Inferior parietal cortex (tissue), 1 donor: ENCODE measurements around the gene TMEM200C.

ENCODE experiments used
- DNase-seq: peaks from one replicate; pipeline ENCODE4 v3.0.0-alpha.2; 2016; ENCODE audit errors: extremely low spot score

TMEM200C gene

GRCh38 chr18:5895299-5895875 lies at the start of gene TMEM200C:
TMEM200C (minus strand) TSS chr18:5895522; CDS start chr18:5892063, 3,459 bp downstream.
- no peak for DNase-seq

GRCh38 chr18:5944448-5944847 lies 49.1 kb upstream of the TMEM200C start:
- DNase-seq = no peak

- DNase-seq = no peak
Observed at GRCh38 chr18:5943514-5943913, 48.2 kb upstream of the TMEM200C start.

- DNase-seq = no peak
Observed at GRCh38 chr18:5942591-5942990, 47.3 kb upstream of the TMEM200C start.

- DNase-seq = no peak
Observed at GRCh38 chr18:5941890-5942289, 46.6 kb upstream of the TMEM200C start.

GRCh38 chr18:5939801-5940667 lies 44.7 kb upstream of the TMEM200C start:
- DNase-seq = no peak

GRCh38 chr18:5937795-5938194 lies 42.5 kb upstream of the TMEM200C start:
- no peak for DNase-seq

- DNase-seq = no peak
Observed at GRCh38 chr18:5937121-5937520, 41.8 kb upstream of the TMEM200C start.

GRCh38 chr18:5930789-5931188 lies 35.5 kb upstream of the TMEM200C start:
- DNase-seq = no peak

- no peak for DNase-seq
Observed at GRCh38 chr18:5918205-5918858, 23.0 kb upstream of the TMEM200C start.

GRCh38 chr18:5914951-5915350 lies 19.6 kb upstream of the TMEM200C start:
- DNase-seq = no peak

- no peak for DNase-seq
Observed at GRCh38 chr18:5914016-5914415, 18.7 kb upstream of the TMEM200C start.

GRCh38 chr18:5912566-5912965 lies 17.2 kb upstream of the TMEM200C start:
- no peak for DNase-seq

GRCh38 chr18:5909125-5909524 lies 13.8 kb upstream of the TMEM200C start:
- DNase-seq = no peak

GRCh38 chr18:5903386-5903785 lies 8.1 kb upstream of the TMEM200C start:
- DNase-seq = no peak

GRCh38 chr18:5900262-5900661 lies 4.9 kb upstream of the TMEM200C start:
- no peak for DNase-seq

- DNase-seq = no peak
Observed at GRCh38 chr18:5899835-5900234, 4.5 kb upstream of the TMEM200C start.

- no peak for DNase-seq
Observed at GRCh38 chr18:5895876-5896740, 786 bp upstream of the TMEM200C start.

GRCh38 chr18:5894611-5895298 lies 567 bp downstream of the TMEM200C start:
- DNase-seq = no peak

GRCh38 chr18:5893956-5894610 lies 1.2 kb downstream of the TMEM200C start:
- DNase-seq = no peak
